CD8-positive, alpha-beta memory T cell (primary cell): Measurements from ENCODE around the gene CDC42BPB. TPM values are rescaled to one million over a fixed set of nuclear protein-coding genes. Genes with fewer than 3 reads are reported as not detected.
A peak's percentile ranks its signal among the peaks of the same experiment; 100 is the strongest.

Experiments used
- CTCF ChIA-PET: fragments of 350-600 bp; sonication (Branson Sonifier 250); formaldehyde crosslinking; loops from one replicate; lab custom pipeline; 2021; ENCODE audit warnings: antibody characterized with exemption; lab: Charles Lee
- POLR2A ChIA-PET: fragments of 350-600 bp; sonication (Branson Sonifier 250); formaldehyde crosslinking; loops from one replicate; lab custom pipeline; 2021; ENCODE audit warnings: antibody characterized with exemption; lab: Charles Lee
- DNase-seq, 5 donors: peaks; one replicate each; pipeline versions ENCODE4 v3.0.0 to v3.0.0-alpha.2; 2020 to 2022; ENCODE audit warnings: mixed read lengths in 1 of 5
- H3K27ac ChIP-seq: one replicate; pipeline ENCODE4 v1.7.0; 2013; ENCODE audit warnings: low read depth, mild to moderate bottlenecking, low read length, moderate library complexity
- H3K27me3 ChIP-seq: 2 replicates; pipeline ENCODE4 v1.7.0; 2013; ENCODE audit warnings: low read length, mild to moderate bottlenecking; ENCODE audit not compliant: insufficient read depth, poor library complexity, severe bottlenecking
- H3K36me3 ChIP-seq: 2 replicates; pipeline ENCODE4 v1.7.0; 2013; ENCODE audit warnings: mild to moderate bottlenecking, low read length, moderate library complexity; ENCODE audit not compliant: insufficient read depth
- H3K4me1 ChIP-seq: 2 replicates; pipeline ENCODE4 v1.7.0; 2013; ENCODE audit warnings: mild to moderate bottlenecking, low read length, moderate library complexity; ENCODE audit not compliant: insufficient read depth
- H3K4me3 ChIP-seq: 2 replicates; pipeline ENCODE4 v1.7.0; 2013; ENCODE audit warnings: mild to moderate bottlenecking, low read length
- H3K9me3 ChIP-seq: 2 replicates; pipeline ENCODE4 v1.7.0; 2013; ENCODE audit warnings: mild to moderate bottlenecking, low read length
- H3K27ac Mint-ChIP-seq, 8 donors: one replicate each; pipeline ENCODE4 v1.8.0; 2020 to 2021; ENCODE audit warnings: mixed read lengths in 8 of 8, mild to moderate bottlenecking in 6 of 8, inconsistent platforms in 3 of 8, moderate library complexity in 3 of 8
- H3K27me3 Mint-ChIP-seq, 2 donors: one replicate each; pipeline ENCODE4 v1.8.0; 2020 to 2021; ENCODE audit warnings: mixed read lengths in 2 of 2, mild to moderate bottlenecking in 1 of 2, moderate library complexity in 1 of 2
- H3K36me3 Mint-ChIP-seq, 3 donors: one replicate each; pipeline ENCODE4 v1.8.0; 2020 to 2021; ENCODE audit warnings: mixed read lengths in 3 of 3, inconsistent platforms in 1 of 3, mild to moderate bottlenecking in 1 of 3
- H3K4me1 Mint-ChIP-seq, 3 donors: one replicate each; pipeline ENCODE4 v1.8.0; 2020 to 2021; ENCODE audit warnings: mixed read lengths in 3 of 3, inconsistent platforms in 1 of 3, mild to moderate bottlenecking in 1 of 3
- H3K4me3 Mint-ChIP-seq, 7 donors: one replicate each; pipeline ENCODE4 v1.8.0; 2020 to 2021; ENCODE audit warnings: mixed read lengths in 7 of 7, mild to moderate bottlenecking in 6 of 7, moderate library complexity in 4 of 7, inconsistent platforms in 2 of 7
- H3K9me3 Mint-ChIP-seq, 5 donors: one replicate each; pipeline ENCODE4 v1.8.0; 2020 to 2022; ENCODE audit warnings: mixed read lengths in 5 of 5, mild to moderate bottlenecking in 3 of 5, moderate library complexity in 2 of 5, inconsistent platforms in 1 of 5
- polyA plus RNA-seq: library from polyadenylated mRNA; unstranded; fragments of 300-500 nt; fragmentation: Illumina TruSeq; gene quantifications from one replicate; pipeline ENCODE4 v1.2.3, GENCODE V29; 2021
- total RNA-seq, 2 experiments: library from RNA; stranded (reverse); gene quantifications; one replicate each; pipeline ENCODE4 v1.2.3, GENCODE V29; 2021

CDC42BPB gene
- total and polyA plus RNA-seq, 3 experiments from 2014 or later: 0.32 to 2.9 (median 1.6) TPM

DNA sequence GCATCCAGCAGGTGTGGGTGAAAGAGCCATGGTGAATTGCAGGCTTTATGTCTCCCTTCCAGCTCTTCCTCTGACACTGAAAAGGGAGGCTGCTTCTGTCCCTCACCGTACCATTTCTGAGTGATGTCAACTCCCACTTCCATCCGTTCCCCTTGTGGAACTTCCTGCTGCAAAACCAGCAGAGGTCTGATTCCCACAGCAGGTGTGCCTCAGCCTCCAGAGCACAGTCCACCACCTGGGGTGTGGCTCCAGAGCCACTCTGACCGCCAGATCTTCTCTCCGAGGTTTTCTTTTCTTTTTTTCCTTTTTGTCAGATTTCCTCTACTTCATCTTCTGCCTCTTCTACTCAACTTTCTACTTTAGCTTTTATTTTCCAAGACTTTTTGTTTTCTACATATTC is 62.7 kb downstream of the CDC42BPB start:
- CTCF ChIA-PET: no interaction called here
- Mint-ChIP-seq H3K27ac (peak overlapping the region in 1 of 8 donors; percentile 48), H3K4me3 (no peak overlapping the region), H3K36me3 (peaks cover 0 to 2% (median 0%) of the 10 kb centered on the region in 3 donors), H3K27me3 (peaks cover 4 to 5% of the 10 kb centered on the region in 2 donors), H3K9me3 (no peaks in the 10 kb centered on the region), H3K4me1 (no peaks in the 10 kb centered on the region)
- H3K27ac ChIP-seq: no peak overlapping the region
- no peak for DNase-seq
- no peaks in the 10 kb centered on the region for H3K36me3 ChIP-seq
- POLR2A ChIA-PET: no interaction called here
- no peaks in the 10 kb centered on the region for H3K27me3 ChIP-seq
- H3K9me3 ChIP-seq: no peaks in the 10 kb centered on the region
- H3K4me3 ChIP-seq: no peak overlapping the region
- no peaks in the 10 kb centered on the region for H3K4me1 ChIP-seq

GRCh38 chr14:102993523-102993922 is 63.8 kb downstream of the CDC42BPB start:
- H3K4me3 Mint-ChIP-seq: no peak overlapping the region
- CTCF ChIA-PET: no interaction called here

GRCh38 chr14:102991376-102991775 is 66.0 kb downstream of the CDC42BPB start:
- Mint-ChIP-seq H3K27ac (no peak overlapping the region), H3K4me3 (no peak overlapping the region), H3K36me3 (peaks cover 0 to 17% (median 9%) of the 10 kb centered on the region in 3 donors), H3K9me3 (peaks cover 10 to 22% (median 20%) of the 10 kb centered on the region in 5 donors), H3K27me3 (peaks cover 9 to 11% of the 10 kb centered on the region in 2 donors), H3K4me1 (no peaks in the 10 kb centered on the region)
- CTCF ChIA-PET: no interaction called here
- DNase-seq: no peak
- Histone ChIP-seq H3K4me1 (no peaks in the 10 kb centered on the region), H3K4me3 (no peak overlapping the region), H3K36me3 (no peaks in the 10 kb centered on the region), H3K9me3 (no peaks in the 10 kb centered on the region), H3K27me3 (no peaks in the 10 kb centered on the region), H3K27ac (no peak overlapping the region)
- POLR2A ChIA-PET: no interaction called here

More at GRCh38 chr14:102993523-102993922, 63.8 kb downstream of the CDC42BPB start:
- H3K27me3 Mint-ChIP-seq: peaks cover 4 to 6% of the 10 kb centered on the region in 2 donors
- Histone ChIP-seq H3K4me1 (no peaks in the 10 kb centered on the region), H3K36me3 (no peaks in the 10 kb centered on the region), H3K27ac (no peak overlapping the region), H3K4me3 (no peak overlapping the region), H3K27me3 (no peaks in the 10 kb centered on the region), H3K9me3 (no peaks in the 10 kb centered on the region)
- POLR2A ChIA-PET: no interaction called here
- no peak overlapping the region for H3K27ac Mint-ChIP-seq
- no peak for DNase-seq
- peaks cover 0 to 3% (median under 1%) of the 10 kb centered on the region in 3 donors for H3K36me3 Mint-ChIP-seq
- H3K4me1 Mint-ChIP-seq: no peaks in the 10 kb centered on the region
- peaks cover under 1 to 8% (median 3%) of the 10 kb centered on the region in 5 donors for H3K9me3 Mint-ChIP-seq

- H3K27ac ChIP-seq: no peak overlapping the region
Observed at GRCh38 chr14:102988054-102988453, 69.3 kb downstream of the CDC42BPB start.

DNA sequence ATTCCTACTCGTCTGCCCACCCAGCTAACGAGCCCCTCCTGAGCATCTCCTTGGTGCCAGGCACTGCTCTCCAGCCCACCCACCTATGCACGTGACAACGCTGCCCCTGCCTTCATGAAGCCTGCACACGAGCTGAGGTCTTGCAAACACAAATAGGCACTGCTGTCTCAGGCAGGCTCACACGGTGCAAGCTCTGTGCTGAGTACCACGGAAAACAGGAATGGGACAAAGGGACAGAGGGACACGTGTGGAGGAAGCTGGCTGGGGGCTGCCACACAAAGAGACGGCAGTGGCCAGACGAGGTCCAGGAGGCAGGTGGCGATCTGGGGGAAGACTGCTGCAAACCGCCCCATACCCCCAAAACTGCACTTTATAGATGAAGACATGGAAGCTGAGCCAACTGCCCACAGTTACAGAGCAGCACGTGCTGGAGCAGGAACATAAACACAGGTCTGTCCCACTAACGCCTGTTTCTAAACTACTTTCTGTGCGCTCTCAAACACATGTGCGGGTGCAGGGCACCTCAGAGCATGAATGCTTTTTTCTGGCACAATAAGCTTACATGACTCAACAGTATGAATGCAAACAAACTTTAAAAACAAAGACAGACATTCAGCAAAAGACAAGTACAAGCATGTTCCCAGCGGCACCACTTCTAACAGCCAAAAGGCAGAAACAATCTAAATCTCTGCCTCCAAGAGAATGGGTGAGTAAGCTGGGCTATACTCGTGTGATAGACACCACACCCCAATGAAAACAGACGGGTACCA is 70.4 kb downstream of the CDC42BPB start:
- CTCF ChIA-PET: no interaction called here
- H3K4me3 ChIP-seq: no peak overlapping the region
- H3K27me3 ChIP-seq: no peaks in the 10 kb centered on the region
- DNase-seq: no peak
- Mint-ChIP-seq H3K36me3 (peaks cover 0 to 20% (median 6%) of the 10 kb centered on the region in 3 donors), H3K4me3 (no peak overlapping the region), H3K27me3 (peaks cover 12 to 19% of the 10 kb centered on the region in 2 donors), H3K27ac (peak overlapping the region in 1 of 8 donors; percentile 52), H3K9me3 (peaks cover 10 to 25% (median 21%) of the 10 kb centered on the region in 5 donors), H3K4me1 (no peaks in the 10 kb centered on the region)
- H3K27ac ChIP-seq: no peak overlapping the region
- no peaks in the 10 kb centered on the region for H3K9me3 ChIP-seq
- H3K36me3 ChIP-seq: no peaks in the 10 kb centered on the region
- POLR2A ChIA-PET: no interaction called here
- no peaks in the 10 kb centered on the region for H3K4me1 ChIP-seq

More at GRCh38 chr14:102988054-102988453, 69.3 kb downstream of the CDC42BPB start:
- Histone ChIP-seq H3K4me3 (no peak overlapping the region), H3K9me3 (no peaks in the 10 kb centered on the region), H3K4me1 (no peaks in the 10 kb centered on the region), H3K27me3 (no peaks in the 10 kb centered on the region), H3K36me3 (no peaks in the 10 kb centered on the region)
- peaks cover 0 to 20% (median 6%) of the 10 kb centered on the region in 3 donors for H3K36me3 Mint-ChIP-seq
- peaks cover 12 to 19% of the 10 kb centered on the region in 2 donors for H3K27me3 Mint-ChIP-seq
- no peak overlapping the region for H3K27ac Mint-ChIP-seq
- no peak overlapping the region for H3K4me3 Mint-ChIP-seq
- DNase-seq: no peak
- H3K4me1 Mint-ChIP-seq: no peaks in the 10 kb centered on the region
- ChIA-PET CTCF (no interaction called here), POLR2A (no interaction called here)
- peaks cover 10 to 25% (median 21%) of the 10 kb centered on the region in 5 donors for H3K9me3 Mint-ChIP-seq

DNA sequence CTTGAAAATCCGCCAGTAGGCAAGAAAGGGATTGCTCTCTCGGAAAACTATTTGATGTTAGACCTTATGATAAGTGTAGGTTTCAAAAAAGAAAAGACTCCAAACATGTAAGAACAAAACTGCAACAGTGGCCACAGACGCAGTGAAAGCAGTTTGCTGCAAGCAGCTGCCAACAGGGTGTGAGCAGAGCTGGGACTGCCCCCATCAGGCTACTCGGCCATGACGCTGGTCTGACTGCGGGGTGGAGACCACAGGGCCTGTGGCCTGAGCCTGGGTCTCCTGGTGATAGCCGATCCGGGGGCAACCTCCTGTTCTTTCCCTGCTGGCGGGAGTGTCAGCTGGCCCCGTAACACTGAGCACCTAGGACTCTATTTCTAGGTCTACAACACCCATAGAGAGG is 71.7 kb downstream of the CDC42BPB start:
- Mint-ChIP-seq H3K9me3 (peaks cover 10 to 25% (median 21%) of the 10 kb centered on the region in 5 donors), H3K4me3 (no peak overlapping the region), H3K4me1 (no peaks in the 10 kb centered on the region), H3K36me3 (peaks cover 0 to 20% (median 6%) of the 10 kb centered on the region in 3 donors), H3K27me3 (peaks cover 12 to 23% of the 10 kb centered on the region in 2 donors), H3K27ac (no peak overlapping the region)
- Histone ChIP-seq H3K9me3 (no peaks in the 10 kb centered on the region), H3K27me3 (no peaks in the 10 kb centered on the region), H3K27ac (no peak overlapping the region), H3K36me3 (no peaks in the 10 kb centered on the region), H3K4me3 (no peak overlapping the region), H3K4me1 (no peaks in the 10 kb centered on the region)
- ChIA-PET POLR2A (no interaction called here), CTCF (no interaction called here)
- no peak for DNase-seq

DNA sequence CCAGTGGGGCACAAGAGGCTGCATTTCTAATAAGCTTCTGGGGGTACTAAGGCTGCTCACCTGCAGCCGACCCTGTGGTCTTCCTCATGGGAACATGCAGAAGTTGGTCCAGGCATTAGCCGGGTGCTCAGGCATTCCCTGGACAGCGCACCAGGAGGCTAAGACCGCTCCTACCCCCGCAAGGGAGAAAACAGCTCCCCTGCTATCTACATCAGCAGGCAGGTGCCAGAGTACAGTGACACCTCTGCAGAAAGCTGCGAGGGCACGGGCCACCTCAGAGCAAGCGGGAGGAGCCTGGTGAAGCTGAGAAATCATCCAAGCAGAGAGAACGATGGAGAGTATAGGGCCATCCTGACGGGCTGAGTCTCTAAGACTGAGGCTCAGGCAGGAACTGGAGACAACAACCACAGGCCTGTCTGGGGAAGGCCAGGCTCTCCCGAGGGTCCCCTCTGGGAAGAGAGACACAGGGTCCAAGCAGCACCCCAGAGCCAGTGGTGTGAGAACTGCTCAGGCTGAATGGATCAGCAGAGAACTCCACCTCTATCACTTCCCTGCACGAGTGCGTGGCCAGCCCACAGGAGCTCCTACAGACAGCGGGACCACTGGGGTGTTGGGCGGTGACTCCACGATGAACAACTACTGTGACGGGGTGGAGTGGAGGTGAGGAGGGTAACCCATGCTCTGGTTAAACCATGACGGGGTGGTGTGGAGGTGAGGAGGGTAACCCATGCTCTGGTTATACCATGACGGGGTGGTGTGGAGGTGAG is 72.8 kb downstream of the CDC42BPB start:
- Mint-ChIP-seq H3K27me3 (peaks cover 7 to 23% of the 10 kb centered on the region in 2 donors), H3K4me1 (no peaks in the 10 kb centered on the region), H3K27ac (peak overlapping the region in 1 of 8 donors; percentile 91), H3K9me3 (peaks cover 10 to 25% (median 21%) of the 10 kb centered on the region in 5 donors), H3K36me3 (peaks cover 0 to 20% (median 6%) of the 10 kb centered on the region in 3 donors), H3K4me3 (no peak overlapping the region)
- no peaks in the 10 kb centered on the region for H3K27me3 ChIP-seq
- ChIA-PET CTCF (no interaction called here), POLR2A (no interaction called here)
- no peak overlapping the region for H3K4me3 ChIP-seq
- no peak for DNase-seq
- no peak overlapping the region for H3K27ac ChIP-seq
- H3K36me3 ChIP-seq: no peaks in the 10 kb centered on the region
- no peaks in the 10 kb centered on the region for H3K9me3 ChIP-seq
- no peaks in the 10 kb centered on the region for H3K4me1 ChIP-seq

- H3K4me1 Mint-ChIP-seq: no peaks in the 10 kb centered on the region
- CTCF ChIA-PET: no interaction called here
Observed at GRCh38 chr14:102983496-102983895, 73.9 kb downstream of the CDC42BPB start.

More at GRCh38 chr14:102983496-102983895, 73.9 kb downstream of the CDC42BPB start:
- H3K9me3 ChIP-seq: no peaks in the 10 kb centered on the region
- peaks cover 0 to 19% (median 6%) of the 10 kb centered on the region in 3 donors for H3K36me3 Mint-ChIP-seq
- no peaks in the 10 kb centered on the region for H3K36me3 ChIP-seq
- H3K4me3 Mint-ChIP-seq: no peak overlapping the region
- H3K27me3 Mint-ChIP-seq: peaks cover 6 to 23% of the 10 kb centered on the region in 2 donors
- H3K27me3 ChIP-seq: no peaks in the 10 kb centered on the region
- no peaks in the 10 kb centered on the region for H3K4me1 ChIP-seq
- DNase-seq: no peak
- POLR2A ChIA-PET: no interaction called here
- peaks cover 8 to 22% (median 13%) of the 10 kb centered on the region in 5 donors for H3K9me3 Mint-ChIP-seq
- H3K27ac ChIP-seq: no peak overlapping the region
- no peak overlapping the region for H3K4me3 ChIP-seq
- H3K27ac Mint-ChIP-seq: no peak overlapping the region
